Smooth muscle cell (in vitro differentiated cells): ENCODE results near the gene UBL4A. TPM values are rescaled to one million over a fixed set of nuclear protein-coding genes. Genes with fewer than 3 reads are reported as not detected.

Experiments
- DNase-seq: peaks from one replicate; lab custom pipeline; 2025; ENCODE audit not compliant: unreplicated experiment; lab: John Stamatoyannopoulos, UW
- H2AFZ ChIP-seq: fragments of 200-600 bp; sonication (generic); 2 replicates; pipeline ENCODE4 v1.6.0; 2016; ENCODE audit warnings: antibody characterized with exemption, low read depth, mild to moderate bottlenecking
- H3F3A ChIP-seq: fragments of 200-600 bp; sonication (generic); 2 replicates; pipeline ENCODE4 v1.6.0; 2017; ENCODE audit warnings: antibody characterized with exemption, low read depth
- H3K27ac ChIP-seq: fragments of 200-600 bp; sonication (generic); 2 replicates; pipeline ENCODE4 v1.5.1; 2016; ENCODE audit warnings: low read depth, mild to moderate bottlenecking
- H3K27me3 ChIP-seq: fragments of 200-600 bp; sonication (generic); 2 replicates; pipeline ENCODE4 v1.6.1; 2016; ENCODE audit warnings: low read depth, mild to moderate bottlenecking
- H3K36me3 ChIP-seq: fragments of 200-600 bp; sonication (generic); 2 replicates; pipeline ENCODE4 v1.5.1; 2016; ENCODE audit warnings: low read depth
- H3K4me1 ChIP-seq: fragments of 200-600 bp; sonication (generic); 2 replicates; pipeline ENCODE4 v1.5.1; 2016; ENCODE audit warnings: low read depth
- H3K4me2 ChIP-seq: fragments of 200-600 bp; sonication (generic); 2 replicates; pipeline ENCODE4 v1.6.0; 2016; ENCODE audit warnings: mild to moderate bottlenecking
- H3K4me3 ChIP-seq: fragments of 200-600 bp; sonication (generic); 2 replicates; pipeline ENCODE4 v1.5.1; 2016; ENCODE audit warnings: mild to moderate bottlenecking
- H3K79me2 ChIP-seq: fragments of 200-600 bp; sonication (generic); 2 replicates; pipeline ENCODE4 v1.6.0; 2016; ENCODE audit warnings: low read depth, mild to moderate bottlenecking
- H3K9ac ChIP-seq: fragments of 200-600 bp; sonication (generic); 2 replicates; pipeline ENCODE4 v1.6.0; 2016; ENCODE audit warnings: low read depth
- H3K9me3 ChIP-seq: fragments of 200-600 bp; sonication (generic); replicated peaks from 2 replicates; pipeline ENCODE4 v1.5.1; 2016; ENCODE audit warnings: low read depth
- H4K20me1 ChIP-seq: fragments of 200-600 bp; sonication (generic); 2 replicates; pipeline ENCODE4 v1.6.0; 2016; ENCODE audit warnings: low read depth
- CTCF ChIP-seq: fragments of 200-600 bp; sonication (generic); IDR thresholded peaks from 2 replicates; pipeline ENCODE4 v1.5.1; 2017; ENCODE audit warnings: borderline replicate concordance, mild to moderate bottlenecking, antibody characterized with exemption; ENCODE audit not compliant: insufficient read depth, poor library complexity, severe bottlenecking
- WGBS: methylation state at CpG from one replicate; pipeline ENCODE4 v1.1.7; 2016; ENCODE audit warnings: low lambda C conversion rate; 5-methylcytosine and 5-hydroxymethylcytosine counted together
- polyA plus RNA-seq: library from polyadenylated mRNA; unstranded; fragments of >200 nt; fragmentation: Nextera tagmentation; extraction: Ambion mirVana; gene quantifications from 2 replicates; pipeline ENCODE4 v1.2.1, GENCODE V29; 2016
- total RNA-seq: library from RNA; depleted of rRNA; stranded (reverse); fragments of >200 nt; gene quantifications from 2 replicates; pipeline ENCODE4 v1.2.3, GENCODE V29; 2014

UBL4A gene
- total and polyA plus RNA-seq, 2 experiments from 2014 or later = 42.1 to 46.9 TPM

GRCh38 chrX:154468217-154468616 lies 18.2 kb downstream of the UBL4A start:
- H3K4me1 ChIP-seq = no peaks in the 10 kb centered on the region
- no peak overlapping the region for H3K27ac ChIP-seq
- H2AFZ ChIP-seq = no peak overlapping the region
- no peaks in the 10 kb centered on the region for H3K36me3 ChIP-seq
- H3K4me2 ChIP-seq = no peak overlapping the region
- H3K9me3 ChIP-seq = no peaks in the 10 kb centered on the region
- H3K9ac ChIP-seq = no peak overlapping the region
- no peak overlapping the region for H3K4me3 ChIP-seq
- no peaks in the 10 kb centered on the region for H3F3A ChIP-seq
- DNase-seq = no peak
- WGBS = 87% methylated on average over 15 of the region's 23 CpGs
- peaks cover 38% of the 10 kb centered on the region for H4K20me1 ChIP-seq
- TF ChIP-seq CTCF = no peak
- no peaks in the 10 kb centered on the region for H3K27me3 ChIP-seq
- H3K79me2 ChIP-seq = no peaks in the 10 kb centered on the region

GRCh38 chrX:154467556-154467955 lies 18.9 kb downstream of the UBL4A start:
- WGBS = 97% methylated on average over 15 of the region's 21 CpGs

GRCh38 chrX:154466907-154467306 lies 19.5 kb downstream of the UBL4A start:
- Histone ChIP-seq H3K79me2 (peaks cover under 1% of the 10 kb centered on the region), H2AFZ (no peak overlapping the region), H3K9ac (no peak overlapping the region), H3K4me1 (no peaks in the 10 kb centered on the region), H4K20me1 (peaks cover 51% of the 10 kb centered on the region), H3K4me3 (no peak overlapping the region), H3K27me3 (no peaks in the 10 kb centered on the region), H3F3A (no peaks in the 10 kb centered on the region), H3K36me3 (no peaks in the 10 kb centered on the region), H3K27ac (no peak overlapping the region), H3K9me3 (no peaks in the 10 kb centered on the region), H3K4me2 (no peak overlapping the region)
- no peak for TF ChIP-seq CTCF
- no peak for DNase-seq
- WGBS = 96% methylated on average over 14 of the region's 15 CpGs

More at GRCh38 chrX:154467556-154467955, 18.9 kb downstream of the UBL4A start:
- H3K27ac ChIP-seq = no peak overlapping the region
- H3K9me3 ChIP-seq = no peaks in the 10 kb centered on the region
- no peaks in the 10 kb centered on the region for H3K36me3 ChIP-seq
- H3K4me1 ChIP-seq = no peaks in the 10 kb centered on the region
- H4K20me1 ChIP-seq = peaks cover 44% of the 10 kb centered on the region
- no peak overlapping the region for H3K4me2 ChIP-seq
- H3F3A ChIP-seq = no peaks in the 10 kb centered on the region
- TF ChIP-seq CTCF = no peak
- no peak overlapping the region for H3K9ac ChIP-seq
- H3K79me2 ChIP-seq = no peaks in the 10 kb centered on the region
- no peak overlapping the region for H3K4me3 ChIP-seq
- DNase-seq = no peak
- H3K27me3 ChIP-seq = no peaks in the 10 kb centered on the region
- no peak overlapping the region for H2AFZ ChIP-seq

- no peak overlapping the region for H3K9ac ChIP-seq
- H3K27me3 ChIP-seq = no peaks in the 10 kb centered on the region
- no peaks in the 10 kb centered on the region for H3K9me3 ChIP-seq
- H3K4me1 ChIP-seq = no peaks in the 10 kb centered on the region
- H4K20me1 ChIP-seq = peaks cover 59% of the 10 kb centered on the region
- peaks cover 9% of the 10 kb centered on the region for H3K79me2 ChIP-seq
- no peaks in the 10 kb centered on the region for H3F3A ChIP-seq
- H3K36me3 ChIP-seq = no peaks in the 10 kb centered on the region
- no peak for TF ChIP-seq CTCF
- H2AFZ ChIP-seq = no peak overlapping the region
- no peak overlapping the region for H3K4me3 ChIP-seq
- DNase-seq = no peak
- H3K4me2 ChIP-seq = no peak overlapping the region
- H3K27ac ChIP-seq = no peak overlapping the region
- 95% methylated on average over 27 of the region's 32 CpGs for WGBS
These were observed 20.4 kb downstream of the UBL4A start for GRCh38 chrX:154466036-154466435.
